GM12865 (cell line): Measurements from ENCODE around the gene ADGRF4.

Experiments used
- DNase-seq: peaks from one replicate; pipeline ENCODE4 v3.0.0; 2010; ENCODE audit warnings: low read depth
- H3K4me3 ChIP-seq: 2 replicates; pipeline ENCODE4 v1.5.1; 2011; ENCODE audit warnings: mild to moderate bottlenecking, low read depth, low read length, control low read depth
- CTCF ChIP-seq: IDR thresholded peaks from 2 replicates; pipeline ENCODE4 v1.5.1; 2011; ENCODE audit warnings: low read length, control low read depth, low read depth, inconsistent platforms; ENCODE audit not compliant: insufficient read depth; ENCODE audit errors: missing control alignments

ADGRF4 gene

GRCh38 chr6:47729457-47729856 is 31.1 kb downstream of the ADGRF4 start:
- H3K4me3 ChIP-seq: no peak overlapping the region
- TF ChIP-seq CTCF: no peak
- no peak for DNase-seq

- no peak overlapping the region for H3K4me3 ChIP-seq
- peak; percentile 18 for TF ChIP-seq CTCF
- peak; percentile 51 for DNase-seq
Measured at GRCh38 chr6:47733879-47734558, 35.6 kb downstream of the ADGRF4 start.

- DNase-seq: no peak
- no peak for TF ChIP-seq CTCF
Measured at GRCh38 chr6:47734831-47735481, 36.6 kb downstream of the ADGRF4 start.

DNA sequence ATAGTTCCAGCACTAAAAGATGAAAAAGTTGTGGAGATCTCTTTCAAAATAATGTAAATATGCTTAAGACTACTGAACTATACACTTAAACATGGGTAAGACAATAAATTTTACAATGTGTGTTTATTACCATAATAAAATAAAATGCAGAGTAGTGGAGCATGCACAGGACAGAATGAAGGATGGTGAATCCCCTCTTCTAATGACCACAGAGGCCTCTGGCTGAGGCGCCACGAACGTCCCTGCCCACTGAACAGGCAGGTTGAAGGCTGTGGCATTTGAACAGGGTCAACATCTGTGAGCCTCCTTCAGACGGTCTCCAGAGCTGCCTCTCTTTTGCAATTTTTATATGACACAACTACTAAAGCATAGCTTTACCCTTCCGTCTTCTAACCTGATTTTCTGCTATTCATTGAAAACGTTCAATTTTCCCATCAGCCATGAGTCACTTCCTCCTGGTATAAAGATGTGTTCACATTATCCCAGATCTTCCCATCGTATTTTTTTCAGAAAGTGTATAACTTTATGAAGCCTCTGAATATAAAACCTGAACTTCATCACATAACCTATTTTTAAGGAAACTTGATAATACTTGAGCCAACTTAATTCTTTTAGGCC is 37.8 kb downstream of the ADGRF4 start:
- no peak for DNase-seq
- no peak overlapping the region for H3K4me3 ChIP-seq
- no peak for TF ChIP-seq CTCF

More at GRCh38 chr6:47734831-47735481, 36.6 kb downstream of the ADGRF4 start:
- H3K4me3 ChIP-seq: no peak overlapping the region

GRCh38 chr6:47737406-47737805 is 39.0 kb downstream of the ADGRF4 start:
- H3K4me3 ChIP-seq: no peak overlapping the region
- TF ChIP-seq CTCF: no peak
- no peak for DNase-seq

GRCh38 chr6:47740714-47741113 is 42.3 kb downstream of the ADGRF4 start:
- no peak overlapping the region for H3K4me3 ChIP-seq
- no peak for TF ChIP-seq CTCF
- no peak for DNase-seq
